Measurements from ENCODE around the gene LRPPRC. TPM values are rescaled to one million over a fixed set of nuclear protein-coding genes. Genes with fewer than 3 reads are reported as not detected.
A peak's percentile ranks its signal among the peaks of the same experiment; 100 is the strongest.

Gene LRPPRC
- total RNA-seq, 1 experiment from 2014 or later: 253 TPM

- ChIA-PET POLR2A (no interaction called here), CTCF (interaction anchor here (0.6 kb wide), 2 partner anchors 34 to 105 kb away, joined by 4 read pairs; no protein-coding TSS in a partner anchor)
- TF ChIP-seq STAT6 (CRISPR knock-in tag; conservative IDR thresholded peaks at IDR 0.05; ENCODE audit: low read depth) (no peak), ATF1 (CRISPR knock-in tag; IDR thresholded peaks at IDR 0.05) (no peak), ATF2 (CRISPR knock-in tag; IDR thresholded peaks at IDR 0.05; ENCODE audit: borderline replicate concordance, low read depth) (no peak), ZNF425 (CRISPR knock-in tag; conservative IDR thresholded peaks at IDR 0.05) (no peak), NR1H2 (CRISPR knock-in tag; IDR thresholded peaks at IDR 0.05) (no peak), ZNF416 (CRISPR knock-in tag; IDR thresholded peaks at IDR 0.05) (no peak), ZNF281 (CRISPR knock-in tag; IDR thresholded peaks at IDR 0.05) (no peak), SP1 (CRISPR knock-in tag; conservative IDR thresholded peaks at IDR 0.05) (no peak), PREB (CRISPR knock-in tag; IDR thresholded peaks at IDR 0.05; ENCODE audit: borderline replicate concordance) (no peak), AFF4 (CRISPR knock-in tag; IDR thresholded peaks at IDR 0.05; ENCODE audit: borderline replicate concordance) (no peak), GTF2I (CRISPR knock-in tag; conservative IDR thresholded peaks at IDR 0.05) (no peak), ZNF317 (CRISPR knock-in tag; IDR thresholded peaks at IDR 0.05; ENCODE audit: borderline replicate concordance, low read depth) (no peak), SMAD3 (CRISPR knock-in tag; IDR thresholded peaks at IDR 0.05; ENCODE audit: borderline replicate concordance) (no peak), GRHL2 (CRISPR knock-in tag; IDR thresholded peaks at IDR 0.05; ENCODE audit: insufficient replicate concordance, severe bottlenecking) (no peak), MYBL2 (CRISPR knock-in tag; IDR thresholded peaks at IDR 0.05) (no peak), HMGA2 (CRISPR knock-in tag; IDR thresholded peaks at IDR 0.05) (no peak), GABPB1 (CRISPR knock-in tag; IDR thresholded peaks at IDR 0.05) (no peak)
- DNase-seq (ENCODE audit: low spot score) (no peak), ATAC-seq (no peak)
- peaks cover 39% of the 10 kb centered on the region for H3K36me3 Mint-ChIP-seq
- H3K9me3 Mint-ChIP-seq: no peaks in the 10 kb centered on the region
- H3K27ac Mint-ChIP-seq: peak overlapping the region; percentile 81
- no peak overlapping the region; the same call in 1 of the 2 replicates for H3K4me3 Mint-ChIP-seq
- H3K4me1 Mint-ChIP-seq: peaks cover 27% of the 10 kb centered on the region
- no peaks in the 10 kb centered on the region; the same call in 1 of the 2 replicates for H3K27me3 Mint-ChIP-seq (ENCODE audit: low read depth)
Measured at GRCh38 chr2:43986600-43986999, 9.2 kb downstream of the LRPPRC start.
